GOT3 (cell line): ENCODE data around the gene KCNQ2.
"Not testable (repeated sequence)": the region's sequence is repeated elsewhere in the genome, so short reads cannot be mapped to it uniquely, and the experiment has no call there.

Source experiments
- DNase-seq: peaks from one replicate; lab custom pipeline; 2025; ENCODE audit warnings: mixed read lengths; lab: John Stamatoyannopoulos, UW

The KCNQ2 gene

DNA sequence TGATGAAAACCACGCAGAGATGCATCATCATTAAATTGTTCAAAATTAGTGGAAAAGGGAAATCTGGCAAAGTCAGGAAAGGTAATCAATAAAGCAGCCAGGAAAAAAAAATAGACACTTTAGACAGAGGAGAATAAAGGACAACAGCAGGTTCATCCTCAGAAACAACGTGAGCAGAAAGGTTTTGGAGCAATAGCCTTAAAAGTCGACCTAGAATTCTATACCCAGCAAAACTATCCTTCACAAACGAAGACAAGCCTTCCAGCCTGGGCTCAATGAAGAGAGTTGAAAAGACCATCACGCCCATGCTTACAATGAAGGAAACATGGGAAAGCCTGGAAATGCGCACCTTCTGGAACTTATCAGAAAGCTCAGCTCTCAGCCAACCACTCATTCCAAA lies 86.6 kb downstream of the KCNQ2 start:
- DNase-seq: no peak

DNA sequence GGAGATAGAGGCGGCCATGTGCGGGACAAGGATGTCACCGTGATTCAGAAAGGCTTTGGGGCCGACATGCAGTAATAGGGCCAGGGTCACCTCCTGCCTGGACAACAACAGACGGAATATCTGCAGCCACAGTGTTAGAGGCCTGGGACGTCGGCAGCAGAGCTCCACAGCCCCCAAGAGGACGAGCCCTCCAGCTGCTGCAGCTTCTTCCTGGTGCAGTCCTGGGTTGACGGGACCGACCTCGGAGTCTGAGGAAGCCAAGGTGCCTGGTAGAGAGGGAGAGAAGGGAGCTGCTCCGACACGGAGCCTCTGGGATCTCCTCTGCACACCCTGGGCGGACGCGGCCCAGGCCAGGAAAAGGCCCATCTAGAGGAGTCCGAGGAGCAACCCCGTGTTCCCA lies 88.1 kb downstream of the KCNQ2 start:
- no peak for DNase-seq

- DNase-seq: no peak
Observed at GRCh38 chr20:63383556-63383955, 88.9 kb downstream of the KCNQ2 start.

GRCh38 chr20:63382551-63383300 lies 89.7 kb downstream of the KCNQ2 start:
- DNase-seq: no peak

DNA sequence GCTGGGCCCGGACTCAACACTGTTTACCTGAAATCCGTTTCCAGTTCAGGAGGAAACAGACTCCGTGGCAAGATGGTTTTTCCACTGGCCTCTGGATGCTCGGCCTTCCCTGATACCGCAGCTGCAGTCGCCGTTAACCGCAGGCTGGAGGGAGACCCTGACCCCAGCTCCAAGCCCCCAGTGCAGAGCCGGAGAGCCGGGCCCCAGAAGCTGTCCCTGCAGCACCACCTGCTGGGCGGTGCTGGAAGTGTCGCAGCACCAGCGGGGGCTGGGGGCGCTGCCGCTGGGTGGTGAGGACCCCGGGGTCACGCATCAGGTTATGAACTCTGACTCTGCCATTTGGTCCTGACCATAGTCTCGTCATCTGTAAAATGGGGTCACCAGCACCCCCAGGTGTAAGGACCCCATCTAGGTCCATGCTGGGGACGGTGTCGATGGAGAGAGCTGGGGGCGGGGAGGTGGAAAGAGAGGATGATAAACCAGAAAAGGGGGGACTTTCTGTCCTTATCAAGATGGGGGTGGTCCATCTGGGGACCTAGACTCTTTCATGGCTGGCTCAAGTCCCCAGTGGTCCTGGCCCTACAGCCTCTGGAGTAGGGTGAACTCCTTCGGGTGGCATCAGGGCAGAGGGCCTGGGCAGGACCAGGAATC lies 90.5 kb downstream of the KCNQ2 start:
- DNase-seq: no peak

GRCh38 chr20:63380346-63380870 lies 92.0 kb downstream of the KCNQ2 start:
- no peak for DNase-seq

- not testable (repeated sequence) for DNase-seq
Observed at GRCh38 chr20:63379872-63380271, 92.6 kb downstream of the KCNQ2 start.

- no peak for DNase-seq
Observed at GRCh38 chr20:63379296-63379695, 93.2 kb downstream of the KCNQ2 start.

DNA sequence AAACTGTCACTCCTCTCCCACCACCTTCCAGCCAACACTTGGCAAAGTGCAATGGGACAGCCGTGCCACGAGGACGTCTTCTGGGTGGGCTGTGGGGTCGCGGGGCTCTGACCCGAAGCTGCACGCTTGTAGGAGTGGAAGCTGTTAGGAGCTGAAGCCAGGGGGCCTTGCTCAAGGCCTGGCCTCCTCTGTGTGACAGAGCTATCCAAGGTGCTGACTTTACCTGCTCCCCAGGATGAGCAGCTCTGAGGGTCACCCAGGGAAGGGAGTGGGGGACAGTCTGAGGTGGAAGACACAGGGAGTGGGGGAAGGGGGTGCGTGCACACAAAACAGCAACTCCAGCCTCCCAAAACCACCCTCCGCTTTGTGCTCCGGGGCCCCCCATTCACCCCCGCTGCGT lies 93.8 kb downstream of the KCNQ2 start:
- DNase-seq: no peak

- no peak for DNase-seq
Observed at GRCh38 chr20:63377951-63378381, 94.5 kb downstream of the KCNQ2 start.

GRCh38 chr20:63377256-63377941 lies 95.1 kb downstream of the KCNQ2 start:
- DNase-seq: no peak

DNA sequence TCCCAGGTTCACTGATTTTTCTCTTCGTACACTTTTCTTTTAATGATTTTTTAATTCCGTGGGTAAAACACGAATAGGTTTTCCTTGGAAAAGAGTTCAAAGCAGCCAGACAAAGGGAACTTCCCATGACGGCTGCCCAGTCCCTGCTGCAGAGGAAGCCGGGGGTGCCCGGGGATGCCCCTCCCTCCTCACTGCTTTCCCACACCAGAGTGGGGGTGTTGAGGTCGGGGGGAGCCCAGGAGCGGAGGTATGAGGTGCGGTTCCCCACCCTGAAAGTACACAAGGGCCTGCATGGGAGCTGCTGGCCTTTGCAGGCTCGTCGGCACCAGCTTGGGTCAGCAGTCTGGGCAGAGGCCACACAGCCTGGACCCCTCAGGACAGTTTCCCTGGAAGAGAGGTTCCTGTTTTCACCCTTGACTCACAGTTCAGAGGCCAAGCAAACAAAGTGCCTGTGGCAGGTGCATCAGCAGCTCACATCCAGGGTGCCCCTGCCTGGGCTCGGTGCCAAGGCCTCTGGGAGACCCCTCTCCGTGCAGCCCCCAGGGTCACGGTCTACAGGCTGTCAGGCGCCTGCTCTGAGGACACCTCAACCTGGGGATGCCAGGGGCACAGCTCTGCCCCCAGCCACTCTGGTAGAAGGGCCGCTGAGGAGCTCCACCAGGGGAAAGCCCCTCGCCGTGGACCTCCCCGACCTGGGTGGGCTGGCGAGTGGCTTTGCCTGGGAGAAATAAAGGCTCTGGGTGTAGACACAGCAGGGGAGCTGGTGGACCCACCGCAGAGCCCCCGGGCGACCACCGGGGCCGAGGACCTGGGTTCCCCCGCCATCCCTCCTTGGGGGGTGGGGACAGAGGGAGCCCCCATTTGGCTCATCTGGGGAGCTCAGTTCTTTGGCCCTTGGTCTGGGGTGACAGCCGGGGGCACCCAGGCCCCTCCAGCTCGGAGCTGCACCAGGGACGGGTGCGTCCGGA lies 95.9 kb downstream of the KCNQ2 start:
- no peak for DNase-seq

DNA sequence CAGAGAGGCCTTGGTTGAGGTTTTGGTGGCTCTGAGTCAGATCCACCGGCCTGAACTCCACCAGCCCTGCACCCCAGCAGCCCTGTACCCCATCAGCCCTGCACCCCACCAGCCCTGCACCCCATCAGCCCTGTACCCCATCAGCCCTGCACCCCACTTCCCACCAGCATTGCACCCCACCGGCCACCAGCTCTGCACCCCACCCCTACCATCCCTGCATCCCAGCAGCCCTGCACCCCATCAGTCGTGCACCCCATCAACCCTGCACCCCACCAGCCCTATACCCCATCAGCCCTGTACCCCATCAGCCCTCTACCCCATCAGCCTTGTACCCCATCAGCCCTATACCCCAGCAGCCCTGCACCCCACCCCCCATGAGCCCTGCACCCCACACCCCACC lies 97.0 kb downstream of the KCNQ2 start:
- DNase-seq: no peak

DNA sequence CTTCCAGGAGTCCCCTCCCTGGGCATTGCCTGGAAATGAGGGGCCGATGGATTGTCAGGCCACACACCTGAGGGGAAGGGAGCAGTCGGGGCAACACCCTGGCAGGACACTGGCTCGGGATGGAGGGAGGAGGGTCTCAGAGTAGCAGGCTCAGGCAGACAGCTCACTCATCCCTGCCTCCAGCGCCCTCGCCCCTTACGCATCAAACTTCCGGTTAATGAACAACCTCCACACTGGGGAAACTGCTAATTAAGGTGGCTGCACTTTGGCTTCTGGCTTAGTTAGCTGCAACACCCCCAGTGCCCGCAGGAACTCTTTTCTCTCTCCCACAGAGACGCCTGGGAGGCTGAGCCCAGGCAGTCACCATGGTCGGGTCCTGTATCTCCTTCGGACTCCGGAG lies 98.0 kb downstream of the KCNQ2 start:
- no peak for DNase-seq

- no peak for DNase-seq
Observed at GRCh38 chr20:63373996-63374395, 98.5 kb downstream of the KCNQ2 start.

- no peak for DNase-seq
Observed at GRCh38 chr20:63372971-63373885, 99.2 kb downstream of the KCNQ2 start.

- DNase-seq: no peak
Observed at GRCh38 chr20:63371291-63371865, 101.1 kb downstream of the KCNQ2 start.

GRCh38 chr20:63370618-63371187 lies 101.8 kb downstream of the KCNQ2 start:
- no peak for DNase-seq

DNA sequence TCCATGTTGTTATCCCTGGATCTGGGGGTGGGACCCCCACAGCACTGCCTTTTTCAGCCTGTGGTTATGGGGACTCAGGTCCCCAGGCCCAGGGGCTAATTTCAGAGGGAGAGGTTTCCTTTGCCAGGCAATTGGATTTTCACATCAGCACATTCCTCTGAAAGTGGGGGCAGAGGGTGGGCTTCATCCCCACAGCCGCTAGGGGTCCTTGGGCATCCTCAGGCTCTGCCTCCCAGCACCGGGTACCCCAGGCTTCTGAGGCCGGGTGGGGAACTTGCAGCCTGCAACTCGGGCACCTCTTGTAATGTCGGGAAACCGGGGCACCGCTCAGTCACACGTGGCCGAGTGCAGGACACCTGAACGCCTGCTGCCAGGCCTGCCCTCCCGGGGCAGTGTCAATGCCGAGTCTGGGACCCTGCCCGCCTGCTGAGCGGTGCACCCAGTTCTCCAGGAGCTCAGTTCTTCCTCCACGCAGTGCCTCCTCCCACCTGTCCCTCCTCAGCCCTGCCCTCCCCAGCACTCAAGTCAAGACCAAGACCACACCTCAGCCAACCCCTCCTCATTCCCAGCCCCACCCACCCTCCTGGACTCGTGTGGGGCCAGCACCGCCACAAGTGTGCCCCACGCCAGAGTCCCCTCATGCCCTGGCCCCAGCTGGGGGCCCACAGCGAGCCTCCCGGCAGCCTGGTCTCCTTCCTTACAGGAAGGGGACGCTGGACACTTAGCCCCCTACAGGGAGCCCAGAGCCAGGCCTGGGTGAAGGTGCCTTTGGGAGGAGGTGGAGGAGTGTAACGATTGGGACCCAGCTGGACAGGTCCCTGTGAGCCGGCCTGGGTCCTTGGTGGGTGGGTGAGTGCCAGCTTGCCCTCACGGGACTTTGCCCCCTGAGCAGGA lies 102.5 kb downstream of the KCNQ2 start:
- DNase-seq: no peak
